ENCODE measurements around the gene RAPGEF4. TPM values are rescaled to one million over a fixed set of nuclear protein-coding genes. Genes with fewer than 3 reads are reported as not detected.

The RAPGEF4 gene
- total and polyA plus RNA-seq, 9 of the 15 experiments (the other 6 are each of a cell fraction or from before 2014, with no cell fraction given) = 0.04 to 0.33 (median 0.13) TPM; not detected in 6

DNA sequence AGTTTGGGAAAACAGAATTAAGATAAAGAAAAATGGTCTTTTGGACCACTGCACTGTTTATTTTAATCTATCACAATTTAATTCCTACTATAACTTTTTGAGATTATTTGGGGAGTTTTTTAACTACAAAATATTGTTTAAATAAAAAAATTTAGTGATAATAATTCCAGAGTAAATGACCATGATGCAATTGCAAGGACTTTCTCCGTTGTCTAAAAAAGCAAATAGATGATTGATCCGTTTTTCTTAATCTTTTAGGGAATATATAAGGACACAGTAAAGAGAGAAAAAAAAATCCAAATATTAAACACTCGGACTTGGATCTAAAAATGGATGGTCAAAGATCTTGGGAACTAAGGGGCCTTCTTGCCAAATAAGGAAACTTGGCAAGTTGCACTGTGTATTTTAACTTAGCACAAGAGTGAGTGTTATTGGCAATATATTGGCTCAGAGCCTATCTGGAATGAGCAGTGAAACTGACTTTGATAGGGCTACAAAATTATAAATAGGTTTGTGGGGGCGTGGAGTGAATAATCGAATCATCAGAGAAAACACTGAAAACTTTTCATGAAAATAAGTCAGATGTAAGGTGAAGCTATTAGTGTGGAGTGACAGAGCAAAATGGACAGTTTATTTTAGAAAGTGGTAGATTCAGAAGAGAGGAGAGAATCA lies 342.0 kb downstream of the RAPGEF4 start (continued):
- peak; percentile 53; the same call in 1 of the 2 replicates for TF ChIP-seq POLR2H (tag; IDR thresholded peaks at IDR 0.05; ENCODE audit: low read depth)
- TF ChIP-seq MAFG (tag; conservative IDR thresholded peaks at IDR 0.05) = 0 out of 2 replicates have a peak, but pooled peaks have one; percentile 5
- TF ChIP-seq EGR1 (conservative IDR thresholded peaks at IDR 0.05) = peak; percentile 86
- peak; percentile 51; the same call in 1 of the 2 replicates for TF ChIP-seq EP300 (IDR thresholded peaks at IDR 0.05; ENCODE audit: low read length)
- TF ChIP-seq, protein P1, sequence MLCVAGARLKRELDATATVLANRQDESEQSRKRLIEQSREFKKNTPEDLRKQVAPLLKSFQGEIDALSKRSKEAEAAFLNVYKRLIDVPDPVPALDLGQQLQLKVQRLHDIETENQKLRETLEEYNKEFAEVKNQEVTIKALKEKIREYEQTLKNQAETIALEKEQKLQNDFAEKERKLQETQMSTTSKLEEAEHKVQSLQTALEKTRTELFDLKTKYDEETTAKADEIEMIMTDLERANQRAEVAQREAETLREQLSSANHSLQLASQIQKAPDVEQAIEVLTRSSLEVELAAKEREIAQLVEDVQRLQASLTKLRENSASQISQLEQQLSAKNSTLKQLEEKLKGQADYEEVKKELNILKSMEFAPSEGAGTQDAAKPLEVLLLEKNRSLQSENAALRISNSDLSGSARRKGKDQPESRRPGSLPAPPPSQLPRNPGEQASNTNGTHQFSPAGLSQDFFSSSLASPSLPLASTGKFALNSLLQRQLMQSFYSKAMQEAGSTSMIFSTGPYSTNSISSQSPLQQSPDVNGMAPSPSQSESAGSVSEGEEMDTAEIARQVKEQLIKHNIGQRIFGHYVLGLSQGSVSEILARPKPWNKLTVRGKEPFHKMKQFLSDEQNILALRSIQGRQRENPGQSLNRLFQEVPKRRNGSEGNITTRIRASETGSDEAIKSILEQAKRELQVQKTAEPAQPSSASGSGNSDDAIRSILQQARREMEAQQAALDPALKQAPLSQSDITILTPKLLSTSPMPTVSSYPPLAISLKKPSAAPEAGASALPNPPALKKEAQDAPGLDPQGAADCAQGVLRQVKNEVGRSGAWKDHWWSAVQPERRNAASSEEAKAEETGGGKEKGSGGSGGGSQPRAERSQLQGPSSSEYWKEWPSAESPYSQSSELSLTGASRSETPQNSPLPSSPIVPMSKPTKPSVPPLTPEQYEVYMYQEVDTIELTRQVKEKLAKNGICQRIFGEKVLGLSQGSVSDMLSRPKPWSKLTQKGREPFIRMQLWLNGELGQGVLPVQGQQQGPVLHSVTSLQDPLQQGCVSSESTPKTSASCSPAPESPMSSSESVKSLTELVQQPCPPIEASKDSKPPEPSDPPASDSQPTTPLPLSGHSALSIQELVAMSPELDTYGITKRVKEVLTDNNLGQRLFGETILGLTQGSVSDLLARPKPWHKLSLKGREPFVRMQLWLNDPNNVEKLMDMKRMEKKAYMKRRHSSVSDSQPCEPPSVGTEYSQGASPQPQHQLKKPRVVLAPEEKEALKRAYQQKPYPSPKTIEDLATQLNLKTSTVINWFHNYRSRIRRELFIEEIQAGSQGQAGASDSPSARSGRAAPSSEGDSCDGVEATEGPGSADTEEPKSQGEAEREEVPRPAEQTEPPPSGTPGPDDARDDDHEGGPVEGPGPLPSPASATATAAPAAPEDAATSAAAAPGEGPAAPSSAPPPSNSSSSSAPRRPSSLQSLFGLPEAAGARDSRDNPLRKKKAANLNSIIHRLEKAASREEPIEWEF (CRISPR knock-in tag; IDR thresholded peaks at IDR 0.05) = peak; percentile 97; the same call in 1 of the 2 replicates
- no peak for TF ChIP-seq SMAD1 (IDR thresholded peaks at IDR 0.05; ENCODE audit: low read depth, low read length, partially characterized antibody)
- peak; percentile 25; the same call in 1 of the 2 replicates for TF ChIP-seq TCF3 (CRISPR knock-in tag; IDR thresholded peaks at IDR 0.05)
- peak; percentile 56; the same call in 1 of the 2 replicates for TF ChIP-seq ARID3A (IDR thresholded peaks at IDR 0.05; ENCODE audit: borderline replicate concordance, low read depth, low read length)
- TF ChIP-seq ARID1B (IDR thresholded peaks at IDR 0.05) = peak; percentile 63
- TF ChIP-seq C11orf30 (IDR thresholded peaks at IDR 0.05; ENCODE audit: low read depth) = peak; percentile 42; the same call in 1 of the 2 replicates
- TF ChIP-seq SMARCC2 (IDR thresholded peaks at IDR 0.05; ENCODE audit: low read depth) = 0 out of 2 replicates have a peak, but pooled peaks have one; percentile 30
- TF ChIP-seq, protein P2, sequence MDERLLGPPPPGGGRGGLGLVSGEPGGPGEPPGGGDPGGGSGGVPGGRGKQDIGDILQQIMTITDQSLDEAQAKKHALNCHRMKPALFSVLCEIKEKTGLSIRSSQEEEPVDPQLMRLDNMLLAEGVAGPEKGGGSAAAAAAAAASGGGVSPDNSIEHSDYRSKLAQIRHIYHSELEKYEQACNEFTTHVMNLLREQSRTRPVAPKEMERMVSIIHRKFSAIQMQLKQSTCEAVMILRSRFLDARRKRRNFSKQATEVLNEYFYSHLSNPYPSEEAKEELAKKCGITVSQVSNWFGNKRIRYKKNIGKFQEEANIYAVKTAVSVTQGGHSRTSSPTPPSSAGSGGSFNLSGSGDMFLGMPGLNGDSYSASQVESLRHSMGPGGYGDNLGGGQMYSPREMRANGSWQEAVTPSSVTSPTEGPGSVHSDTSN (CRISPR knock-in tag; IDR thresholded peaks at IDR 0.05; ENCODE audit: low read depth) = no peak
- TF ChIP-seq, protein P2 (tag; conservative IDR thresholded peaks at IDR 0.05; ENCODE audit: low read depth) = 0 out of 2 replicates have a peak, but pooled peaks have one; percentile 10
- TF ChIP-seq, protein P3, sequence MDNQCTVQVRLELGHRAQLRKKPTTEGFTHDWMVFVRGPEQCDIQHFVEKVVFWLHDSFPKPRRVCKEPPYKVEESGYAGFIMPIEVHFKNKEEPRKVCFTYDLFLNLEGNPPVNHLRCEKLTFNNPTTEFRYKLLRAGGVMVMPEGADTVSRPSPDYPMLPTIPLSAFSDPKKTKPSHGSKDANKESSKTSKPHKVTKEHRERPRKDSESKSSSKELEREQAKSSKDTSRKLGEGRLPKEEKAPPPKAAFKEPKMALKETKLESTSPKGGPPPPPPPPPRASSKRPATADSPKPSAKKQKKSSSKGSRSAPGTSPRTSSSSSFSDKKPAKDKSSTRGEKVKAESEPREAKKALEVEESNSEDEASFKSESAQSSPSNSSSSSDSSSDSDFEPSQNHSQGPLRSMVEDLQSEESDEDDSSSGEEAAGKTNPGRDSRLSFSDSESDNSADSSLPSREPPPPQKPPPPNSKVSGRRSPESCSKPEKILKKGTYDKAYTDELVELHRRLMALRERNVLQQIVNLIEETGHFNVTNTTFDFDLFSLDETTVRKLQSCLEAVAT (IDR thresholded peaks at IDR 0.05) = peak in 1 of 2 experiments; percentile 52; a peak in 1 of 4 replicates
- 0 out of 2 replicates have a peak, but pooled peaks have one; percentile 9 for TF ChIP-seq ZNF316 (IDR thresholded peaks at IDR 0.05)
- TF ChIP-seq CBFA2T3 (IDR thresholded peaks at IDR 0.05) = peak; percentile 54
- TF ChIP-seq DDX20 (tag; IDR thresholded peaks at IDR 0.05; ENCODE audit: low read depth) = 0 out of 2 replicates have a peak, but pooled peaks have one; percentile 15

All from K562 (cell line).